ENCODE measurements around the gene DDOST.

DNA sequence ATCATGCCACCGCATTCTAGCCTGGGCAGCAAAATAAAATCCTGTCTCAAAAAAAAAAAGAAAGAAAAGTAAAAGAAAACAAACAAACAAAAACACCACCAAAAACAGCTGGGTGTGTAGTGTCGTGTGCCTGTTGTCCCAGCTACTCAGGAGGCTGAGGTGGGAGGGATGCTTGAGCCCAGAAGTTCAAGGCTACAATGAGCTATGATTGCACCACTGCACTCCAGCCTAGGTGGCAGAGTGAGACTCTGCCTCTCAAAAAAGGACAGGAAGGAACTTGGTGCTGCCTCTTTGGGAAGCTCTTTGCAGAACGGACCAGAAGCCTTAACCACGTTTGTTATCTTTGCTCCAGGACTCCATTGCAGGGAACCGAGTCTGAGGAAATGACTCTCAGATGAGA is 45.7 kb upstream of the DDOST start:
- TF ChIP-seq, protein P1, sequence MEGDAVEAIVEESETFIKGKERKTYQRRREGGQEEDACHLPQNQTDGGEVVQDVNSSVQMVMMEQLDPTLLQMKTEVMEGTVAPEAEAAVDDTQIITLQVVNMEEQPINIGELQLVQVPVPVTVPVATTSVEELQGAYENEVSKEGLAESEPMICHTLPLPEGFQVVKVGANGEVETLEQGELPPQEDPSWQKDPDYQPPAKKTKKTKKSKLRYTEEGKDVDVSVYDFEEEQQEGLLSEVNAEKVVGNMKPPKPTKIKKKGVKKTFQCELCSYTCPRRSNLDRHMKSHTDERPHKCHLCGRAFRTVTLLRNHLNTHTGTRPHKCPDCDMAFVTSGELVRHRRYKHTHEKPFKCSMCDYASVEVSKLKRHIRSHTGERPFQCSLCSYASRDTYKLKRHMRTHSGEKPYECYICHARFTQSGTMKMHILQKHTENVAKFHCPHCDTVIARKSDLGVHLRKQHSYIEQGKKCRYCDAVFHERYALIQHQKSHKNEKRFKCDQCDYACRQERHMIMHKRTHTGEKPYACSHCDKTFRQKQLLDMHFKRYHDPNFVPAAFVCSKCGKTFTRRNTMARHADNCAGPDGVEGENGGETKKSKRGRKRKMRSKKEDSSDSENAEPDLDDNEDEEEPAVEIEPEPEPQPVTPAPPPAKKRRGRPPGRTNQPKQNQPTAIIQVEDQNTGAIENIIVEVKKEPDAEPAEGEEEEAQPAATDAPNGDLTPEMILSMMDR (IDR thresholded peaks at IDR 0.05; ENCODE audit: insufficient read depth, low read length, poor library complexity, severe bottlenecking): no peak
- no peak for TF ChIP-seq EZH2phosphoT487 (conservative IDR thresholded peaks at IDR 0.05; ENCODE audit: low read length)

Data from SU-DHL-6 (cell line).